Adrenal gland (tissue), 5 donors: Measurements from ENCODE around the gene TTLL12.

Experiments
- POLR2A ChIP-seq, 2 donors: fragments of 450-650 bp; IDR thresholded peaks; one replicate each; pipeline ENCODE4 v1.6.1; 2017; ENCODE audit warnings: antibody characterized with exemption in 2 of 2, mild to moderate bottlenecking in 2 of 2, moderate library complexity in 1 of 2
- TF ChIP-seq, protein P1 (sequence below), 6 experiments: fragments of 450-650 bp in 4 of 6; fragments of 200-600 bp in 2 of 6; sonication (generic) in 1 of 6; IDR thresholded peaks; 1 replicate in 5 of 6; 2 replicates in 1 of 6; pipeline versions ENCODE4 v1.5.1 to v1.8.0; 2016 to 2021; ENCODE audit warnings: antibody characterized with exemption in 6 of 6, mild to moderate bottlenecking in 2 of 6, moderate library complexity in 1 of 6
- donor health status: DM: no; HTN: no; CAD: no.

DNA sequence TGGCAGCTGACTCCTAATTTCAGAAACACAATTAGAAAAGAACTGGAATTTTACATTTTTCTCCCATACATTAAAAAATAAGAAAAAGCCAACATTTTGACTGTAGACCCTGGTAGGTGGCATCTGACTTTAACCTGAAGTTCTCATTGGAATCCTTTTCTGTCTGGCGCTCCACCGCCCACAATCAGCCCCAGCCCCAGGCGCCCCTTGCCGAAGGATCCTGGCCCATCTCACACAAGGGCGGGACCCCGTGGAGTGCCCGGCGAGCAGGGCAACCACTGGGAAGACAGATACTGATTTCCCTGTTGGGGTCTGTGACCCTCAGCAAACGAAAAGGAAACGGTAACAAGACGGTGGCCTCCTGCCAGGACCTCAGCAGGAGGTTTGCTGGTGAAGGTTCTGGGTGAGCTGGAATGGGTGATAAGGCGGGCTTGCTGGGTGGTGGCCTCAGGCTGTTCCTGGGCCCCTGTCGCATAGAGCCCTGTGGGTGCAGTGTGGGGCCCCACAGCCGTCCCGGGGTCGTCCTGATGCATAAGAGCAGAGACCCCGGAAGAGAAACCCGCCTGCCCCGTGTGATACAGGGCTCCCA is 19.8 kb downstream of the TTLL12 start:
- TF ChIP-seq, protein P1, sequence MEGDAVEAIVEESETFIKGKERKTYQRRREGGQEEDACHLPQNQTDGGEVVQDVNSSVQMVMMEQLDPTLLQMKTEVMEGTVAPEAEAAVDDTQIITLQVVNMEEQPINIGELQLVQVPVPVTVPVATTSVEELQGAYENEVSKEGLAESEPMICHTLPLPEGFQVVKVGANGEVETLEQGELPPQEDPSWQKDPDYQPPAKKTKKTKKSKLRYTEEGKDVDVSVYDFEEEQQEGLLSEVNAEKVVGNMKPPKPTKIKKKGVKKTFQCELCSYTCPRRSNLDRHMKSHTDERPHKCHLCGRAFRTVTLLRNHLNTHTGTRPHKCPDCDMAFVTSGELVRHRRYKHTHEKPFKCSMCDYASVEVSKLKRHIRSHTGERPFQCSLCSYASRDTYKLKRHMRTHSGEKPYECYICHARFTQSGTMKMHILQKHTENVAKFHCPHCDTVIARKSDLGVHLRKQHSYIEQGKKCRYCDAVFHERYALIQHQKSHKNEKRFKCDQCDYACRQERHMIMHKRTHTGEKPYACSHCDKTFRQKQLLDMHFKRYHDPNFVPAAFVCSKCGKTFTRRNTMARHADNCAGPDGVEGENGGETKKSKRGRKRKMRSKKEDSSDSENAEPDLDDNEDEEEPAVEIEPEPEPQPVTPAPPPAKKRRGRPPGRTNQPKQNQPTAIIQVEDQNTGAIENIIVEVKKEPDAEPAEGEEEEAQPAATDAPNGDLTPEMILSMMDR (IDR thresholded peaks at IDR 0.05) = no peak
- TF ChIP-seq POLR2A (IDR thresholded peaks at IDR 0.05) = no peak
